Activated naive CD8-positive, alpha-beta T cell (primary cell): Measurements from ENCODE around the gene BABAM2.
"Not testable (repeated sequence)": the region's sequence is repeated elsewhere in the genome, so short reads cannot be mapped to it uniquely, and the experiment has no call there.

ENCODE experiments used
- H3K27ac Mint-ChIP-seq: one replicate; pipeline ENCODE4 v1.8.0; 2021; ENCODE audit warnings: mixed read lengths
- H3K27me3 Mint-ChIP-seq: one replicate; pipeline ENCODE4 v1.8.0; 2021; ENCODE audit warnings: mixed read lengths
- H3K36me3 Mint-ChIP-seq: one replicate; pipeline ENCODE4 v1.8.0; 2021; ENCODE audit warnings: mixed read lengths
- H3K4me1 Mint-ChIP-seq: one replicate; pipeline ENCODE4 v1.8.0; 2021; ENCODE audit warnings: low read depth, mixed read lengths
- H3K4me3 Mint-ChIP-seq: one replicate; pipeline ENCODE4 v1.8.0; 2021; ENCODE audit warnings: mild to moderate bottlenecking, mixed read lengths
- H3K9me3 Mint-ChIP-seq: one replicate; pipeline ENCODE4 v1.8.0; 2021; ENCODE audit warnings: low read depth, mixed read lengths

Gene BABAM2

GRCh38 chr2:28113771-28114170 is 223.2 kb downstream of the BABAM2 start:
- H3K36me3 Mint-ChIP-seq: peaks cover 28% of the 10 kb centered on the region
- not testable (repeated sequence) for H3K27me3 Mint-ChIP-seq, H3K4me1 Mint-ChIP-seq, H3K4me3 Mint-ChIP-seq, H3K9me3 Mint-ChIP-seq, H3K27ac Mint-ChIP-seq

- peaks cover 31% of the 10 kb centered on the region for H3K36me3 Mint-ChIP-seq
Measured at GRCh38 chr2:28117104-28117596, 226.6 kb downstream of the BABAM2 start.

GRCh38 chr2:28119631-28120030 is 229.1 kb downstream of the BABAM2 start:
- Mint-ChIP-seq H3K27me3 (no peaks in the 10 kb centered on the region), H3K27ac (no peak overlapping the region), H3K9me3 (no peaks in the 10 kb centered on the region), H3K4me3 (no peak overlapping the region), H3K4me1 (no peaks in the 10 kb centered on the region), H3K36me3 (peaks cover 21% of the 10 kb centered on the region)

More at GRCh38 chr2:28117104-28117596, 226.6 kb downstream of the BABAM2 start:
- H3K4me3 Mint-ChIP-seq: no peak overlapping the region
- H3K27ac Mint-ChIP-seq: no peak overlapping the region
- H3K27me3 Mint-ChIP-seq: no peaks in the 10 kb centered on the region
- H3K9me3 Mint-ChIP-seq: no peaks in the 10 kb centered on the region
- H3K4me1 Mint-ChIP-seq: no peaks in the 10 kb centered on the region

GRCh38 chr2:28128281-28128950 is 237.9 kb downstream of the BABAM2 start:
- H3K27ac Mint-ChIP-seq: no peak overlapping the region
- peaks cover 11% of the 10 kb centered on the region for H3K36me3 Mint-ChIP-seq
- H3K4me3 Mint-ChIP-seq: no peak overlapping the region
- no peaks in the 10 kb centered on the region for H3K27me3 Mint-ChIP-seq
- H3K9me3 Mint-ChIP-seq: peaks cover 4% of the 10 kb centered on the region
- H3K4me1 Mint-ChIP-seq: no peaks in the 10 kb centered on the region

GRCh38 chr2:28129955-28130695 is 239.6 kb downstream of the BABAM2 start:
- Mint-ChIP-seq H3K27me3 (no peaks in the 10 kb centered on the region), H3K27ac (no peak overlapping the region), H3K9me3 (peaks cover 4% of the 10 kb centered on the region), H3K4me3 (no peak overlapping the region), H3K4me1 (peaks cover 13% of the 10 kb centered on the region), H3K36me3 (peaks cover 12% of the 10 kb centered on the region)

GRCh38 chr2:28133778-28134177 is 243.2 kb downstream of the BABAM2 start:
- no peaks in the 10 kb centered on the region for H3K27me3 Mint-ChIP-seq
- H3K27ac Mint-ChIP-seq: no peak overlapping the region
- no peak overlapping the region for H3K4me3 Mint-ChIP-seq
- H3K4me1 Mint-ChIP-seq: peaks cover 24% of the 10 kb centered on the region
- peaks cover 15% of the 10 kb centered on the region for H3K36me3 Mint-ChIP-seq
- H3K9me3 Mint-ChIP-seq: no peaks in the 10 kb centered on the region

- Mint-ChIP-seq H3K4me1 (peaks cover 24% of the 10 kb centered on the region), H3K4me3 (no peak overlapping the region), H3K27ac (peak overlapping the region; percentile 50), H3K36me3 (peaks cover 17% of the 10 kb centered on the region), H3K27me3 (no peaks in the 10 kb centered on the region), H3K9me3 (no peaks in the 10 kb centered on the region)
Measured at GRCh38 chr2:28134262-28134812, 243.8 kb downstream of the BABAM2 start.

- Mint-ChIP-seq H3K27ac (peak overlapping the region; percentile 50), H3K4me3 (no peak overlapping the region)
Measured at GRCh38 chr2:28134857-28135256, 244.3 kb downstream of the BABAM2 start.

GRCh38 chr2:28135324-28135723 is 244.8 kb downstream of the BABAM2 start:
- peaks cover 25% of the 10 kb centered on the region for H3K36me3 Mint-ChIP-seq
- H3K9me3 Mint-ChIP-seq: no peaks in the 10 kb centered on the region
- H3K4me1 Mint-ChIP-seq: peaks cover 24% of the 10 kb centered on the region
- H3K27me3 Mint-ChIP-seq: no peaks in the 10 kb centered on the region
- no peak overlapping the region for H3K4me3 Mint-ChIP-seq
- H3K27ac Mint-ChIP-seq: peak overlapping the region; percentile 48

More at GRCh38 chr2:28134857-28135256, 244.3 kb downstream of the BABAM2 start:
- Mint-ChIP-seq H3K36me3 (peaks cover 21% of the 10 kb centered on the region), H3K9me3 (no peaks in the 10 kb centered on the region), H3K27me3 (no peaks in the 10 kb centered on the region), H3K4me1 (peaks cover 24% of the 10 kb centered on the region)

GRCh38 chr2:28135799-28136198 is 245.3 kb downstream of the BABAM2 start:
- Mint-ChIP-seq H3K27ac (no peak overlapping the region), H3K4me1 (peaks cover 24% of the 10 kb centered on the region), H3K27me3 (no peaks in the 10 kb centered on the region), H3K36me3 (peaks cover 25% of the 10 kb centered on the region), H3K4me3 (no peak overlapping the region), H3K9me3 (no peaks in the 10 kb centered on the region)

GRCh38 chr2:28136556-28136955 is 246.0 kb downstream of the BABAM2 start:
- Mint-ChIP-seq H3K27ac (no peak overlapping the region), H3K27me3 (no peaks in the 10 kb centered on the region), H3K4me1 (peaks cover 24% of the 10 kb centered on the region), H3K36me3 (peaks cover 26% of the 10 kb centered on the region), H3K4me3 (no peak overlapping the region), H3K9me3 (no peaks in the 10 kb centered on the region)

GRCh38 chr2:28137221-28137620 is 246.7 kb downstream of the BABAM2 start:
- H3K9me3 Mint-ChIP-seq: no peaks in the 10 kb centered on the region
- H3K27me3 Mint-ChIP-seq: no peaks in the 10 kb centered on the region
- H3K4me3 Mint-ChIP-seq: no peak overlapping the region
- H3K36me3 Mint-ChIP-seq: peaks cover 32% of the 10 kb centered on the region
- H3K4me1 Mint-ChIP-seq: peaks cover 24% of the 10 kb centered on the region
- H3K27ac Mint-ChIP-seq: no peak overlapping the region

- H3K27me3 Mint-ChIP-seq: no peaks in the 10 kb centered on the region
- H3K27ac Mint-ChIP-seq: no peak overlapping the region
- no peaks in the 10 kb centered on the region for H3K9me3 Mint-ChIP-seq
- no peaks in the 10 kb centered on the region for H3K4me1 Mint-ChIP-seq
- H3K36me3 Mint-ChIP-seq: peaks cover 36% of the 10 kb centered on the region
- H3K4me3 Mint-ChIP-seq: no peak overlapping the region
Measured at GRCh38 chr2:28142386-28142785, 251.9 kb downstream of the BABAM2 start.

- Mint-ChIP-seq H3K9me3 (no peaks in the 10 kb centered on the region), H3K27me3 (no peaks in the 10 kb centered on the region), H3K36me3 (peaks cover 39% of the 10 kb centered on the region), H3K4me3 (no peak overlapping the region), H3K4me1 (no peaks in the 10 kb centered on the region), H3K27ac (no peak overlapping the region)
Measured at GRCh38 chr2:28148000-28148399, 257.5 kb downstream of the BABAM2 start.

GRCh38 chr2:28148566-28148965 is 258.0 kb downstream of the BABAM2 start:
- H3K9me3 Mint-ChIP-seq: no peaks in the 10 kb centered on the region
- H3K4me3 Mint-ChIP-seq: no peak overlapping the region
- H3K27ac Mint-ChIP-seq: no peak overlapping the region
- no peaks in the 10 kb centered on the region for H3K4me1 Mint-ChIP-seq
- H3K27me3 Mint-ChIP-seq: no peaks in the 10 kb centered on the region
- peaks cover 44% of the 10 kb centered on the region for H3K36me3 Mint-ChIP-seq
